GM12878 (cell line): ENCODE data around the gene ACE. TPM values are rescaled to one million over a fixed set of nuclear protein-coding genes. Genes with fewer than 3 reads are reported as not detected.

Source experiments
- ATAC-seq: fragments of 200-7000 bp; cut with Tn5 transposase; 3 replicates; pipeline ENCODE4 v1.9.1; 2020; ENCODE audit warnings: mild to moderate bottlenecking, moderate library complexity
- BruUV-seq: library from RNA; stranded (reverse); fragments of 400-500 nt; replicated peaks from 2 replicates; lab custom pipeline; 2021; lab: Mats Ljungman, UMichigan
- CTCF ChIA-PET: fragments of 300-600 bp; sonication (Branson Sonifier 250); formaldehyde crosslinking; extraction: SDS; loops from one replicate; lab custom pipeline; 2021; ENCODE audit warnings: inconsistent platforms; lab: Yijun Ruan, JAX
- POLR2A ChIA-PET: fragments of 350-600 bp; formaldehyde crosslinking; extraction: SDS; loops from one replicate; lab custom pipeline; 2021; ENCODE audit warnings: inconsistent platforms; lab: Charles Lee
- RAD21 ChIA-PET: fragments of 300-600 bp; sonication (Branson Sonifier 250); formaldehyde crosslinking; loops from one replicate; lab custom pipeline; 2023; ENCODE audit warnings: antibody characterized with exemption; ENCODE audit not compliant: unreplicated experiment; lab: Charles Lee
- SMC1A ChIA-PET: fragments of 300-600 bp; sonication (Branson Sonifier 250); formaldehyde crosslinking; loops from one replicate; lab custom pipeline; 2023; ENCODE audit not compliant: unreplicated experiment, uncharacterized antibody; lab: Charles Lee
- DNase-seq: peaks from one replicate; pipeline ENCODE4 v3.0.0-alpha.2; 2011; ENCODE audit warnings: low read depth, low spot score
- FAIRE-seq: peaks from 3 replicates; lab custom pipeline; 2011; peaks lifted over from hg19 to GRCh38; lab: Jason Lieb, UNC
- H2AFZ ChIP-seq: 2 replicates; pipeline ENCODE4 v1.6.0; 2011; ENCODE audit warnings: low read depth, low read length, control low read depth; ENCODE audit not compliant: control insufficient read depth
- H3K27ac ChIP-seq: 2 replicates; pipeline ENCODE4 v1.5.1; 2011; ENCODE audit warnings: control low read depth; ENCODE audit not compliant: control insufficient read depth, insufficient read depth
- H3K27me3 ChIP-seq, 2 experiments: replicated peaks in 1 of 2; 2 replicates each; pipeline versions ENCODE4 v1.6.0 to v1.6.1; 2011; ENCODE audit warnings: low read length in 1 of 2; ENCODE audit not compliant: control insufficient read depth in 2 of 2, insufficient read depth in 2 of 2
- H3K36me3 ChIP-seq, 2 experiments: 2 replicates each; pipeline ENCODE4 v1.5.1; 2011; ENCODE audit warnings: low read length in 1 of 2; ENCODE audit not compliant: control insufficient read depth in 2 of 2, insufficient read depth in 2 of 2
- H3K4me1 ChIP-seq: 2 replicates; pipeline ENCODE4 v1.6.1; 2011; ENCODE audit warnings: mild to moderate bottlenecking, low read length, moderate library complexity, mixed read lengths; ENCODE audit not compliant: control insufficient read depth, insufficient read depth
- H3K4me2 ChIP-seq: 2 replicates; pipeline ENCODE4 v1.6.0; 2011; ENCODE audit warnings: control low read depth; ENCODE audit not compliant: control insufficient read depth, insufficient read depth
- H3K4me3 ChIP-seq: fragments of 200-600 bp; sonication (generic); 2 replicates; pipeline ENCODE4 v1.5.1; 2016
- H3K79me2 ChIP-seq: 2 replicates; pipeline ENCODE4 v1.6.0; 2011; ENCODE audit warnings: low read length; ENCODE audit not compliant: control insufficient read depth, insufficient read depth
- H3K9ac ChIP-seq: 2 replicates; pipeline ENCODE4 v1.8.0; 2011; ENCODE audit warnings: low read length, control low read depth, mixed read lengths; ENCODE audit not compliant: control insufficient read depth, insufficient read depth
- H3K9me3 ChIP-seq: replicated peaks from 3 replicates; pipeline ENCODE4 v1.5.1; 2011; ENCODE audit warnings: mild to moderate bottlenecking, low read length; ENCODE audit not compliant: control insufficient read depth, insufficient read depth
- H4K20me1 ChIP-seq: 2 replicates; pipeline ENCODE4 v1.6.0; 2011; ENCODE audit not compliant: control insufficient read depth, insufficient read depth
- ASH2L ChIP-seq: fragments of 300-600, 200-600 bp; sonication (generic); IDR thresholded peaks from 2 replicates; pipeline ENCODE4 v1.6.1; 2017; ENCODE audit warnings: low read depth, mild to moderate bottlenecking, borderline replicate concordance
- CTCF ChIP-seq, 3 experiments: IDR thresholded peaks in 2 of 3; conservative IDR thresholded peaks in 1 of 3; 2 replicates each; pipeline ENCODE4 v1.5.1; 2011; ENCODE audit warnings: low read depth in 3 of 3, low read length in 3 of 3, mild to moderate bottlenecking in 3 of 3, control low read depth in 2 of 3, moderate library complexity in 2 of 3, inconsistent platforms in 1 of 3, mixed read lengths in 1 of 3; ENCODE audit not compliant: control insufficient read depth in 2 of 3, insufficient read depth in 1 of 3; ENCODE audit errors: extremely low read depth in 1 of 3
- JUNB ChIP-seq: IDR thresholded peaks from 2 replicates; pipeline ENCODE4 v1.6.1; 2016; ENCODE audit warnings: antibody characterized with exemption, mild to moderate bottlenecking
- LARP7 ChIP-seq: fragments of 450-650 bp; IDR thresholded peaks from 2 replicates; pipeline ENCODE4 v1.6.1; 2017; ENCODE audit warnings: mild to moderate bottlenecking
- MEF2B ChIP-seq: fragments of 450-650 bp; IDR thresholded peaks from 2 replicates; pipeline ENCODE4 v1.6.1; 2018; ENCODE audit warnings: mild to moderate bottlenecking, moderate library complexity; ENCODE audit not compliant: partially characterized antibody, poor library complexity, severe bottlenecking
- NFXL1 ChIP-seq: fragments of 450-650 bp; IDR thresholded peaks from 2 replicates; pipeline ENCODE4 v1.6.1; 2017; ENCODE audit warnings: antibody characterized with exemption, mild to moderate bottlenecking, borderline replicate concordance
- PAX5 ChIP-seq: IDR thresholded peaks from 2 replicates; pipeline ENCODE4 v1.6.1; 2011; ENCODE audit warnings: low read depth, low read length, borderline replicate concordance
- SMARCA5 ChIP-seq: fragments of 450-650 bp; IDR thresholded peaks from 2 replicates; pipeline ENCODE4 v1.6.1; 2017; ENCODE audit warnings: mild to moderate bottlenecking
- SP1 ChIP-seq: IDR thresholded peaks from one replicate; pipeline ENCODE4 v1.6.1; 2011; ENCODE audit warnings: low read depth, low read length
- SRF ChIP-seq, 2 experiments: IDR thresholded peaks; 2 replicates each; pipeline ENCODE4 v1.6.1; 2011; ENCODE audit warnings: low read depth in 2 of 2, low read length in 2 of 2, mild to moderate bottlenecking in 1 of 2, moderate library complexity in 1 of 2
- ZBTB4 ChIP-seq: fragments of 450-650 bp; formaldehyde crosslinking; IDR thresholded peaks from 2 replicates; pipeline ENCODE4 v1.4.0; 2022; ENCODE audit warnings: mild to moderate bottlenecking, moderate library complexity
- ZNF217 ChIP-seq: fragments of 450-650 bp; IDR thresholded peaks from 2 replicates; pipeline ENCODE4 v1.6.1; 2017; ENCODE audit warnings: antibody characterized with exemption, mild to moderate bottlenecking
- ZNF274 ChIP-seq: IDR thresholded peaks from one replicate; pipeline ENCODE4 v1.8.0; 2011; ENCODE audit not compliant: insufficient read length, insufficient read depth
- WGBS: methylation state at CpG from one replicate; pipeline ENCODE4 v1.1.6; 2016; ENCODE audit warnings: low lambda C conversion rate; ENCODE audit not compliant: insufficient replicate concordance, insufficient coverage; ENCODE audit errors: missing lambda C conversion rate; 5-methylcytosine and 5-hydroxymethylcytosine counted together
- in situ Hi-C: fragments of 300-500 bp; cut with MboI; formaldehyde crosslinking; loops from 9 replicates; pipeline ENCODE4 v1.14.3; 2018; ENCODE audit warnings: mixed read lengths
- intact Hi-C: fragments of 100-400 bp; cut with micrococcal nuclease; formaldehyde crosslinking; loops from one replicate; pipeline ENCODE4 v1.14.2; 2022; ENCODE audit not compliant: unreplicated experiment
- polyA plus RNA-seq, 11 experiments: library from polyadenylated mRNA; depleted of rRNA in 4 of 11; unstranded in 6 of 11; stranded (reverse) in 5 of 11; fragments of >200 nt; fragmentation: Nextera tagmentation in 4 of 11; fragmentation: Illumina TruSeq in 1 of 11; extraction: Ambion mirVana in 4 of 11; extraction: Trizol in 1 of 11; gene quantifications; 1 replicate in 1 of 11; 2 replicates in 10 of 11; pipeline versions ENCODE4 v1.2.1 to v1.2.3, GENCODE V29; 2011 to 2016; ENCODE audit warnings: inconsistent platforms in 2 of 11, missing spikeins in 2 of 11, low read depth in 1 of 11
- total RNA-seq, 4 experiments: library from RNA; depleted of rRNA in 3 of 4; stranded (reverse); fragments of >200 nt in 3 of 4; fragmentation: Illumina TruSeq in 1 of 4; extraction: Trizol in 1 of 4; gene quantifications; 2 replicates each; pipeline versions ENCODE4 v1.2.1 to v1.2.3, GENCODE V29; 2013 to 2021
- TF ChIP-seq, protein P1 (sequence below): fragments of 150-350 bp; IDR thresholded peaks from 2 replicates; pipeline ENCODE4 v1.6.1; 2014; ENCODE audit warnings: mild to moderate bottlenecking, low read depth, low read length

Gene ACE
- total and polyA plus RNA-seq, 10 of the 15 experiments (the other 5 are each of a cell fraction or from before 2014, with no cell fraction given) = 0.46 TPM; not detected in 9

GRCh38 chr17:63531022-63531965, 54.4 kb downstream of the ACE start:
- Histone ChIP-seq H3K27ac (no peak overlapping the region), H3K4me2 (no peak overlapping the region), H3K79me2 (no peaks in the 10 kb centered on the region), H2AFZ (no peak overlapping the region), H3K36me3 (no peaks in the 10 kb centered on the region), H3K27me3 (no peaks in the 10 kb centered on the region), H3K4me3 (no peak overlapping the region), H3K4me1 (no peaks in the 10 kb centered on the region), H4K20me1 (no peaks in the 10 kb centered on the region), H3K9me3 (no peaks in the 10 kb centered on the region), H3K9ac (no peak overlapping the region)
- SMC1A ChIA-PET = no interaction called here
- DNase-seq (no peak), FAIRE-seq (no peak), ATAC-seq (no peak)
- WGBS = 32% methylated on average over 10 of the region's 10 CpGs
- RAD21 ChIA-PET = no interaction called here
- in situ Hi-C loops = no loop called here
- intact Hi-C loops = no loop called here
- POLR2A ChIA-PET = no interaction called here
- no TSS peak for BruUV-seq
- CTCF ChIA-PET = interaction anchor here (0.8 kb wide), 1 partner anchor 26 kb away, joined by 3 read pairs; no protein-coding TSS in a partner anchor
- no peak for TF ChIP-seq MEF2B
- TF ChIP-seq PAX5 = no peak
- no peak for TF ChIP-seq ZBTB4 (CRISPR knock-in tag)
- no peak for TF ChIP-seq ZNF217
- no peak for TF ChIP-seq LARP7
- no peak for TF ChIP-seq NFXL1
- TF ChIP-seq, protein P1, sequence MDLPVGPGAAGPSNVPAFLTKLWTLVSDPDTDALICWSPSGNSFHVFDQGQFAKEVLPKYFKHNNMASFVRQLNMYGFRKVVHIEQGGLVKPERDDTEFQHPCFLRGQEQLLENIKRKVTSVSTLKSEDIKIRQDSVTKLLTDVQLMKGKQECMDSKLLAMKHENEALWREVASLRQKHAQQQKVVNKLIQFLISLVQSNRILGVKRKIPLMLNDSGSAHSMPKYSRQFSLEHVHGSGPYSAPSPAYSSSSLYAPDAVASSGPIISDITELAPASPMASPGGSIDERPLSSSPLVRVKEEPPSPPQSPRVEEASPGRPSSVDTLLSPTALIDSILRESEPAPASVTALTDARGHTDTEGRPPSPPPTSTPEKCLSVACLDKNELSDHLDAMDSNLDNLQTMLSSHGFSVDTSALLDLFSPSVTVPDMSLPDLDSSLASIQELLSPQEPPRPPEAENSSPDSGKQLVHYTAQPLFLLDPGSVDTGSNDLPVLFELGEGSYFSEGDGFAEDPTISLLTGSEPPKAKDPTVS = no peak
- TF ChIP-seq SRF (IDR thresholded peaks at IDR 0.05; ENCODE audit: low read depth in 2 of 2, low read length in 2 of 2) = no peak
- TF ChIP-seq ZNF274 = no peak
- TF ChIP-seq CTCF (IDR thresholded peaks at IDR 0.05 in 2 of 3, conservative IDR thresholded peaks at IDR 0.05 in 1 of 3; ENCODE audit: control insufficient read depth in 2 of 3, extremely low read depth in 1 of 3, insufficient read depth in 1 of 3, low read depth in 3 of 3, low read length in 3 of 3) = no peak
- TF ChIP-seq ASH2L = no peak
- TF ChIP-seq SP1 = no peak
- no peak for TF ChIP-seq SMARCA5
- no peak for TF ChIP-seq JUNB
